Activated T-cell treated with anti-CD3 and anti-CD28 coated beads, Interleukin-2, amount 50 U/mL, for 4 hours (primary cell): ENCODE results near the gene HMOX2. TPM values are rescaled to one million over a fixed set of nuclear protein-coding genes. Genes with fewer than 3 reads are reported as not detected.

ENCODE experiments used
- ATAC-seq, 2 donors: fragments of 200-7000 bp; cut with Tn5 transposase; one replicate each; pipeline ENCODE4 v1.10.0; 2021
- DNase-seq: peaks from one replicate; pipeline ENCODE4 v3.0.0-alpha.2; 2020
- H3K27me3 Mint-ChIP-seq: one replicate; pipeline ENCODE4 v1.8.0; 2021; ENCODE audit warnings: low read depth, mixed read lengths
- H3K36me3 Mint-ChIP-seq: one replicate; pipeline ENCODE4 v1.8.0; 2022; ENCODE audit warnings: mixed read lengths; ENCODE audit not compliant: insufficient read depth
- H3K4me1 Mint-ChIP-seq: one replicate; pipeline ENCODE4 v1.8.0; 2021; ENCODE audit warnings: low read depth, mixed read lengths
- H3K4me3 Mint-ChIP-seq: one replicate; pipeline ENCODE4 v1.8.0; 2021; ENCODE audit warnings: mild to moderate bottlenecking, moderate library complexity, mixed read lengths
- H3K9me3 Mint-ChIP-seq: one replicate; pipeline ENCODE4 v1.8.0; 2021; ENCODE audit warnings: mixed read lengths
- total RNA-seq, 3 donors: library from RNA; stranded (reverse); gene quantifications; one replicate each; pipeline ENCODE4 v1.2.1, GENCODE V29; 2021

Gene HMOX2
- total RNA-seq, 3 donors from 2014 or later: 79.9 to 85.3 (median 83.1) TPM

DNA sequence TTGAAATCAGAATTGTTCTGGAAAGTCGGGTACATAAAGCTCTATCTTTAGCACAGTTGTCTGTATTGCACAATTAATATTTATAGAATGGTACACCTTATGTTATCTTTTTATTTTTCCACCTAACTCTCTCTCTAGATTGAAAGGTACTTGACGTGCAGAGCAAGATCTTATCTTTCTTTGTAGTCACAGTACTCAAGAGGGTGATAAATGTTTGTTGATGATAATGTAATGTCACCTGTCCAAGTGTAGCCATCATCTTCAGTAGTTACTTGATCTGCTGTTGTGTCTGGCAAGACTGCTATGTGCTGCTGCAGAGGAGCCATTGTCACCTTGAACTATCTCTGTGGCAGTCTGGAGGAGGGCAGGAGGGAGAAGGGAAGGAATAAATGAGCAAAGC lies 5.3 kb downstream of the HMOX2 start:
- Mint-ChIP-seq H3K9me3 (no peaks in the 10 kb centered on the region), H3K27me3 (no peaks in the 10 kb centered on the region), H3K36me3 (peaks cover 16% of the 10 kb centered on the region), H3K4me3 (no peak overlapping the region), H3K4me1 (peaks cover 47% of the 10 kb centered on the region)
- ATAC-seq: no peak
- no peak for DNase-seq

DNA sequence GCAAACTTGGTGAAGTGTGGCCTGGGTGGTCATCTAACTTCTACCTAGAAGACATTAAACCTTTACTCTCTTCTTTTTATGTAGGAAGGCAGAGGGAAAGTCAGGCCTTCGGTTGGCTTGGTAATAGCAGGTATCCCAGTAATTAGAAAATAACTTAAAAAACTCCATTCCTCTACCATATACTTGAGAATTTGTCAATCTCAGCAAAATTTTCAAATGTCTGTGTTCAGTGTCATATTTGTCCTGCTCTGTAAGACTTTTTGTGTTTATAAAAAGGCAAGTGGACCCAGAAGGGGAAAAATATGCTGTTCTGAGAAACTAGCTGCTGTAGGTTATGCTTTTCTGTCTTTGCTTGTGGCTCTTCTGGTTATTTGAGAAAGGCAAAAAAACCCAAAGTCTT lies 5.8 kb downstream of the HMOX2 start:
- Mint-ChIP-seq H3K4me3 (no peak overlapping the region), H3K9me3 (no peaks in the 10 kb centered on the region), H3K4me1 (peaks cover 51% of the 10 kb centered on the region), H3K27me3 (no peaks in the 10 kb centered on the region), H3K36me3 (peaks cover 16% of the 10 kb centered on the region)
- DNase-seq: no peak
- ATAC-seq: no peak

DNA sequence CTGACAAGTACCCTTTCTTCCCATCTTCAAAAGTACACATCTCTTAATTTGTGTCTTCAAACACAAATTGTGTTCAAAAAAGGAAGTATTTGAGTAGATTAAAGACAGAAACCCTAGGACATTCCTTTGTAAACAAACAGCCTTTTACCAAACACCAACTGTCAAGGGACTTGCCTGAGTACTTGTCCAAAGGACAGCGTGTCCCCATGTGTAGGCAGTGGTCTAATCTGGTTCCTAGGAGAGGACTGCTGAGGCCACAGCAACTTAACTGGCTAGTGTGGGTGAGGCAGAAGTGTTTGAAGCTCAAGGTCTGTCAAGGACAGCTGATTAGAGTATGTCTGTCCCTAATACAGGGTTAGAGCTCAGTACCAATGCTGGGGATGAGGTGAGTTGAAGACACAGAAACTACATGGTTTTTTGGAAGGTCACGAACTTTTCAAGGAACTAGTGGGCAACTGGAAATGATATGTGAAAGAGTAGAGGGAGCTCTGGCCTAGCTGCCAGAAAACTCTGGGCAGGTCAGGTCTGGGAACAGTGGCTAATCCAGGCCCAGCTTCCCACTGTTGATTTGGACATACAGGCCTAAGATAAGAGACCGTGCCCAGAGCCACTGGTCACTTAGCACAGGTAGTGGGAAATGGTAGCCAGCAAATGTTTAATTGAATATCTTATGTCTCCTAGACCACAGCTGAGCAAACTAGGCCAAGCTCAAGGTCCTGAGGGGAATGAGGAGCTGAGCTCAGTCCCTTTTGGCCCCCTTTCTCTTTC lies 10.1 kb downstream of the HMOX2 start:
- ATAC-seq (no peak), DNase-seq (no peak)
- Mint-ChIP-seq H3K4me1 (peaks cover 70% of the 10 kb centered on the region), H3K4me3 (no peak overlapping the region), H3K36me3 (peaks cover 20% of the 10 kb centered on the region), H3K27me3 (no peaks in the 10 kb centered on the region), H3K9me3 (no peaks in the 10 kb centered on the region)

DNA sequence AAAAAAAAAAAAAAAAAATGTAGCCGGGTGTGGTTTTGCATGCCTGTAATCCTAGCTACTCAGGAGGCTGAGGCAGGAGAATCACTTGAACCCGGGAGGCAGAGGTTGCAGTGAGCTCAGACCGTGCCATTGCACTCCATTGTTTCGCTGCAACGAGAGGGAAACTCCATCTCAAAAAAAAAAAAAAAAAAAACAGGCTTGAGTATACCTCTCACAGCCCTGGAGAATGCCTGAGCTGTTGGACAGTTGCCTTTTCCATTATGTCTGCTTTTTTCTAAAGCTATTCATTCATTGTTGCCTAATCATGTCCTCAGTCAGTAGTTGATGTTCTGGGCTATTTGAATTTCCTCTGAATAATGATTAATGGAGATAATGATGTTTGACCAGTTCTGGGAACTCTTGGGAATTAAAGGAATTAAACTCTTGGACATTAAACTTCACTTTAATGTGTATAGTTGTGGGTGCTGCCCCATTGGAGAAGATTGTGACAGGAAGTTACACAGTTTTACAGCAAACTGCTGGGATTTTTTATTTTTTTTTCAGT lies 11.8 kb downstream of the HMOX2 start:
- H3K27me3 Mint-ChIP-seq: no peaks in the 10 kb centered on the region
- peak overlapping the region; percentile 47 for H3K4me3 Mint-ChIP-seq
- ATAC-seq: no peak
- H3K36me3 Mint-ChIP-seq: peaks cover 16% of the 10 kb centered on the region
- H3K4me1 Mint-ChIP-seq: peaks cover 62% of the 10 kb centered on the region
- no peaks in the 10 kb centered on the region for H3K9me3 Mint-ChIP-seq
- DNase-seq: no peak

DNA sequence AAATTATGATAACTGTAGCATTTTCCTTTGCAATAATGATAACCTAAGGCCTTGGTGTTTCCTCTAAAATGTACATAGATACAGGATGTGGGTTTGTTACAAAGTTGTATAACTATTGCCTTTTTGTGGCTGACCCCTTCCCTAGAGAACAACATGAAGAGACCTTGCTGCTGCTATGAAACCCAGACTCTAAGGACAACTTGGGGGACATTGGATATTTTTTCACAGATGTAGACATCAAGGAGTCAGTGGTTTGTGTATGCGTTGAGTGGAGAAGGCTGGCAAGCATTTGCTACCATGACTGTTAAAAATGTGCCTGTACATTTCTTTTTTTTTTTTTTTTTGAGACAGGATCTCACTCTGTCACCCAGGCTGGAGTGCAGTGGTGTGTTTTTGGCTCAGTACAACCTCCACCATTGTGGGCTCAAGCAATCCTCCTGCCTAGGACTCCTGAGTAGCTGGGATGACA lies 12.3 kb downstream of the HMOX2 start:
- Mint-ChIP-seq H3K4me1 (peaks cover 67% of the 10 kb centered on the region), H3K9me3 (no peaks in the 10 kb centered on the region), H3K4me3 (peak overlapping the region; percentile 47), H3K27me3 (no peaks in the 10 kb centered on the region), H3K36me3 (peaks cover 16% of the 10 kb centered on the region)
- ATAC-seq: peak; percentile 14 to 31
- no peak for DNase-seq

DNA sequence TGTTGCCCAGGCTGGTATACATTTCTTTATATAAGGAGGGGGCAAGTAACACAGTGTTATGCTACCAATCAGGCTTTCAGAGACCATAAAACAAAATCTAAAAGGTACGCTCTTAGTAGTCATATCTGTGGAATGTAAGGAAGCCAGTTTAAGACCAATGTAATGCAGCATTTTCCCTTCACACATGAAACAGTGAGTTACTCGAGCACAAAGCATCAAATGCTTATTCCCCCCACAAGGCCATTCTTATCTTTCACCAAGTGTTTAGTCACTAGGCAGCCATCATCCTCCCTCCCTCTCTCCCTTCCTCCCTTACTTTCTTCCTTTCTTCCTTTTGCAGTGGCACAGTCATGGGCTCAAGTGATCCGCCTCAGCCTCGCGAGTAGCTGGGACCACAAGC lies 12.8 kb downstream of the HMOX2 start:
- H3K27me3 Mint-ChIP-seq: no peaks in the 10 kb centered on the region
- H3K36me3 Mint-ChIP-seq: peaks cover 14% of the 10 kb centered on the region
- peaks cover 71% of the 10 kb centered on the region for H3K4me1 Mint-ChIP-seq
- no peak overlapping the region for H3K4me3 Mint-ChIP-seq
- DNase-seq (no peak), ATAC-seq (peak; percentile 20 to 27)
- no peaks in the 10 kb centered on the region for H3K9me3 Mint-ChIP-seq

DNA sequence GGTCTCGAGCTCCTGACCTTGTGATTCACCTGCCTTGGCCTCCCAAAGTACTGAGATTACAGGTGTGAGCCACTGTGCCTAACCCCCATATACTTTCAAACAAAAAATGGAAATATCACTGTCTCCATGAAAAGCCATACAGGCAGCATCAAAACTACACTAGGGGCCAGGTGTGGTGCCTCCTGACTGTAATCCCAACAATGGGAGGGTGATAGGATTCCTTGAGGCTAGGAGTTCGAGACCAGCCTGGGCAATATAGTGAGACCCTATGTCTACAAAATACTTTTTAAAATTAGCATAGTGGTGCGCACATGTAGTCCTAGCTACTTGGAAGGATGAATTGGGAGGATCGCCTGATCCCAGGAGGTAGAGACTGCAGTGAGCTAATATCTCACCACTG lies 15.7 kb downstream of the HMOX2 start:
- no peaks in the 10 kb centered on the region for H3K9me3 Mint-ChIP-seq
- peaks cover 6% of the 10 kb centered on the region for H3K36me3 Mint-ChIP-seq
- peaks cover 80% of the 10 kb centered on the region for H3K4me1 Mint-ChIP-seq
- H3K27me3 Mint-ChIP-seq: no peaks in the 10 kb centered on the region
- ATAC-seq: no peak
- DNase-seq: no peak
- H3K4me3 Mint-ChIP-seq: no peak overlapping the region

DNA sequence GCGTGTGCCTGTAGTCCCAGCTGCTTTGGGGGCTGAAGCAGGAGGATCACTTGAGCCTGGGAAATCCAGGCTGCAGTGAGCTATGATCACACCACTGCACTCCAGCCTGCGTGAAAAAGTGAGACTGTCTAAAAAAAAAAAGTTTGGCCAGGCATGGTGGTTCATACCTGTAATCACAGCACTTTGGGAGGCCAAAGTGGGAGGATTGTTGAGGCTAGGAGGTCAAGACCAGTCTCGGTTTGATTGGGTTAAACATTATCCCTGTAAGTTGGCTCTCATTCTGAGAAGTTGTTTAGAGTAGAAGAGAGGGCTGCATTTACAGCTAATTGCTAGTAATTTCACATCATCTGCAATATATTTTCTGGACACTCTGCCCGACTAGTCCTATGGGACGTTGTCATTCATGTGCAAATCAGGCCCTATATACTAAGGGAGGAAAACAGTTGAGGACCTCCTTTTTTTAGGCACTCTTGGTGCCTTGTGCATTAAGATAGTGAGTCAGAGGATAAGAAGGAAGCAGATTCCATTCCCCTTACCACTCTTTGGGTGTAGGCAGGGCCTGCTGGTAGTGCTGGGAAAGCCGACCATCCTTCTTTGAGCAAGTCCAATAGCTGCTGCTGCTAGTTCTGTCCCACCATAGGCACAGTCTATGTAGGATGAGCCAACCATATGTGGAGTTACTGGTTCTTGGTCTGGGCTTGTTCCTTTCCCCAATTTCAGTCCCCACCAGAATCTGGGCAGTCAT lies 18.7 kb downstream of the HMOX2 start:
- no peaks in the 10 kb centered on the region for H3K27me3 Mint-ChIP-seq

DNA sequence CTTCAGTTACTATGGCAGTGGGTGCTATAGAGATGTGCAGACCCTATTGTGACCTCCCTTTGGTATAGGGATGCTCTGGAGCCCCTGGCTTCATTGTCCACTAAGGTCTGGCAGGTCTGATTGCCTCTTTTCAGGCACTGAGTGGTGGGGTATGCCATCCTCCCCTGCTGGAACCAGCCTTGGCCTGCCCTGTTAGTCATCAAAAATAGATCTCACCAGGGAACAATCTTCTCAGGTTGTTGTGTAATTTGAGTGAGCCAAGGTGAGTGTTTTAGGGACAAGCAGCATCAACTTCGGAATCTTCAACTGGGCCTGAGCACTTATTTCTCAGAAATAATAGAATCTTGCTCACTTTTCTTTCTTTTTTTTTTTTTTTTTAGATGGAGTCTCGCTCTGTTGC lies 19.6 kb downstream of the HMOX2 start:
- peaks cover 85% of the 10 kb centered on the region for H3K4me1 Mint-ChIP-seq

More for the DNA sequence above, 18.7 kb downstream of the HMOX2 start:
- peaks cover 85% of the 10 kb centered on the region for H3K4me1 Mint-ChIP-seq
- H3K4me3 Mint-ChIP-seq: no peak overlapping the region
- ATAC-seq (no peak), DNase-seq (no peak)
- H3K9me3 Mint-ChIP-seq: no peaks in the 10 kb centered on the region
- peaks cover 4% of the 10 kb centered on the region for H3K36me3 Mint-ChIP-seq

DNA sequence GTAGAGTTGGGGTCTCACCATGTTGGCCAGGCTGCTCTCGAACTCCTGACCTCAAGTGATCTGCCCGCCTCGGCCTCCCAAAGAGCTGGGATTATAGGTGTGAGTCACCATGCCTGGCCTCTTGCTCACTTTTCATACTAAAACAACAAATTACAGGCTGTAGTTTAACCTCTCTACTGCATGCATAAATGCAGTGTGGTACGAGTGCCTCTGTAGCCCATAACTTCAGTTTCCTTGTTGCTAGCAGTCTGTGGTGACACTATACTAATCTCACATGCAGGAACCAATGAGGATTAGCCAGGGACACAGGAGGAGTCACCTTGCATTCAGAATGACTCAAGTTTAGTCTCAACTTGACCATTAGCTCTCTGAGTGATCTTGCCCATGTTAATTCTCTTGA lies 20.1 kb downstream of the HMOX2 start:
- Mint-ChIP-seq H3K4me3 (no peak overlapping the region), H3K9me3 (no peaks in the 10 kb centered on the region), H3K27me3 (no peaks in the 10 kb centered on the region), H3K4me1 (peaks cover 85% of the 10 kb centered on the region), H3K36me3 (peaks cover 4% of the 10 kb centered on the region)
- DNase-seq (no peak), ATAC-seq (peak in 1 of 2 donors; percentile 24)

More for the DNA sequence above, 19.6 kb downstream of the HMOX2 start:
- Mint-ChIP-seq H3K9me3 (no peaks in the 10 kb centered on the region), H3K4me3 (no peak overlapping the region), H3K36me3 (peaks cover 4% of the 10 kb centered on the region), H3K27me3 (no peaks in the 10 kb centered on the region)
- DNase-seq (no peak), ATAC-seq (no peak)

DNA sequence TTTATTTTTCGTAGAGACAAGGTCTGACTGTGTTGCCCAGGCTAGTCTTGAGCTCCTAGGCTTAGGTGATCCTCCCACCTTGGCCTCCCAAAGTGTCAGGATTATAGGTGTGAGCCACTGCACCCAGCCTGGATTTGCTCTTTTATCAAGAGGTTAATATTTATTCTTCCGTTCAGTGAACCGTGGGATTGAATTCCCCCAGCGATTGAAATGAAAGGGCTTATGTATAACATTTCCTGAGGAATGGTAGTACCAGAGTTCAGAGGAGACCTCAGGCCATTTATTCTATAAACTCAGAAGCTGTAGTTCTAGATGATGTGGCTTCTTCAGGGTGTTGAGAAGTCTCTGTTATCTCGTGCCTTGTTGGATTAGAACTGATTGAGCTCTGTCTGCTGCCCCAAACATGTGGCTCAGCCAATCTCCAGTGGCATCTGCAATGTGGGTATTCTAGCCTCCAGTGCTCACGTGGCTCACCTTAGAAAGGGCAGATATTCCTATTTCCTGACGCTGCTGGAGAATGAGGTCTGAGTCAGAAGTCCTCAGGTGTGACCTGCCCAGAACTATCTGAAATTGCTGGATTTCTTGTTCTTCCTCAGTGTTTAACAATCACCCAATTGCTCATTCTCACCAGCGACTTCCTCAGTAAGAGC lies 22.5 kb downstream of the HMOX2 start:
- Mint-ChIP-seq H3K4me1 (peaks cover 91% of the 10 kb centered on the region), H3K9me3 (no peaks in the 10 kb centered on the region), H3K36me3 (peaks cover 4% of the 10 kb centered on the region), H3K27me3 (no peaks in the 10 kb centered on the region), H3K4me3 (no peak overlapping the region)
- ATAC-seq: no peak
- no peak for DNase-seq

DNA sequence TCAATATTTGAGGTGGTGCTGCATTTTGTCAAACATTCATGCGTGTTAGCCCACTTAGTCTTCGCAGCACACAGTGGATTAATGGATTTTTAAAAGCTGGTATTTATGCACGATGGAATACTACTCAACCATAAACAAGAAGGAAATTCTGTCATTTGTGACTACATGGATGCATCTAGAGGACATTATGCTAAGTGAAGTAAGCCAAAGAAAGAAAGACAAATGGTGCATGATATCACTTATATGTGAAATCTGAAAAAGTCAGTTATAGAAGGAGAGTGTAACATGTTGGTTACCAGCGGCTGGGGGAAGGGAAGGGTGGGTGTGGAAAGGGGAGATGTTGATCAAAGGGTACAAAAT lies 23.0 kb downstream of the HMOX2 start:
- no peak for DNase-seq
- H3K4me1 Mint-ChIP-seq: peaks cover 91% of the 10 kb centered on the region
- no peaks in the 10 kb centered on the region for H3K9me3 Mint-ChIP-seq
- no peaks in the 10 kb centered on the region for H3K27me3 Mint-ChIP-seq
- peaks cover 4% of the 10 kb centered on the region for H3K36me3 Mint-ChIP-seq
- ATAC-seq: no peak
- H3K4me3 Mint-ChIP-seq: no peak overlapping the region

DNA sequence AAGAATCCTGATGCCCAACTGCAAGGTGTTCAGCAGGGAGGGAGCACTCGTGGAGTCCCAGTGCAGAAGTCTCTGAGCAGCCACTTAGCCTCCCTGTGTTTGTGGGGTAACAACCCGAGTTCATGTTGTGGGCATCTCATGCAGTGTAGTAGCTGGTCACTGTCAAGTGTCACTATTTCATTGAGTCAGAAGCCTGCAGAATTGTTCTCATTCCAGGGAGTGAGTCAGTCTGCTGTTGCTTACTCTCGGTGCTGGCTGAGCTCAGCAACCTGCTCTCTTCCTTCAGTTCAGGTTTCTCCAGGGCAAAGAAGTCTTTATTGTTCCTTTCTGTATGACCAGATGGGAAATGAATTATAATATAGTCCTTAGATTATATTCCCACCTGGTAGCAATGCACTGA lies 24.1 kb downstream of the HMOX2 start:
- no peak for DNase-seq
- no peak overlapping the region for H3K4me3 Mint-ChIP-seq

DNA sequence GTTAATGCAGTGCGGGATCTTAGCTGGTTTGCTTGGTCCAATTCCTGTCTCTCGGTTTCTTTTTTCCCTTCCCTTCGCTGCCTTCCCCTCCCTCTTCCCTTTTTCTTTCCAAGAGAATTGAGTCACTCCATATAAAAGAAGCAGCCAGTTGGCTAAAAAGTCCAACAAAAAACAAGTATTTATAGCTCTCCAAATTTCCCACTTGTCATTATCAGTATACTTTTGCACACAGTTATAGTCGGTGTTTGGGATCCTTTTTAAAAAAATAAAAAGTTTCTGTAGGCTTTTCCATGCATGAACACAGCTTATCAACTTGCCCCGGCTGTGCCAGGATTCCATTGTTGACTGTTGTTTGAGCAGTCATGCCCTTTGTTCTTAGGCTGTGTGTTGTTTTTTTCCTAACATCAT lies 24.9 kb downstream of the HMOX2 start:
- Mint-ChIP-seq H3K4me3 (no peak overlapping the region), H3K27me3 (no peaks in the 10 kb centered on the region), H3K9me3 (no peaks in the 10 kb centered on the region), H3K36me3 (peaks cover 4% of the 10 kb centered on the region), H3K4me1 (peaks cover 87% of the 10 kb centered on the region)
- DNase-seq (no peak), ATAC-seq (no peak)

More for the DNA sequence above, 24.1 kb downstream of the HMOX2 start:
- H3K36me3 Mint-ChIP-seq: peaks cover 4% of the 10 kb centered on the region
- no peaks in the 10 kb centered on the region for H3K27me3 Mint-ChIP-seq
- peak; percentile 83 to 87 for ATAC-seq
- H3K4me1 Mint-ChIP-seq: peaks cover 87% of the 10 kb centered on the region
- H3K9me3 Mint-ChIP-seq: no peaks in the 10 kb centered on the region
